ENCODE results near the gene SMKR1. TPM values are rescaled to one million over a fixed set of nuclear protein-coding genes. Genes with fewer than 3 reads are reported as not detected.
"Not testable (repeated sequence)": the region's sequence is repeated elsewhere in the genome, so short reads cannot be mapped to it uniquely, and the experiment has no call there.

SMKR1 gene
- total RNA-seq, 1 experiment from 2014 or later: 8.9 TPM

GRCh38 chr7:129471402-129471827, 30.9 kb upstream of the SMKR1 start:
- no peaks in the 10 kb centered on the region for H3K79me2 ChIP-seq (ENCODE audit: insufficient read depth, low read length)
- H3K9me2 ChIP-seq (ENCODE audit: insufficient read depth): no peaks in the 10 kb centered on the region
- no peaks in the 10 kb centered on the region for H4K20me1 ChIP-seq (ENCODE audit: insufficient read depth)
- no peak overlapping the region for H3K9ac ChIP-seq (ENCODE audit: low read length)
- TF ChIP-seq ZBTB33 (IDR thresholded peaks at IDR 0.05; ENCODE audit: extremely low read depth, insufficient replicate concordance, low read length): no peak
- no peak for TF ChIP-seq ZFX (IDR thresholded peaks at IDR 0.05)
- no peak for TF ChIP-seq RAD21 (IDR thresholded peaks at IDR 0.05; ENCODE audit: low read depth)
- no peak for TF ChIP-seq SP1 (IDR thresholded peaks at IDR 0.05; ENCODE audit: low read depth)
- no peak for TF ChIP-seq EGR1 (IDR thresholded peaks at IDR 0.05; ENCODE audit: low read depth)
- TF ChIP-seq EZH2phosphoT487 (IDR thresholded peaks at IDR 0.05; ENCODE audit: borderline replicate concordance): no peak
- TF ChIP-seq FOSL1 (IDR thresholded peaks at IDR 0.05; ENCODE audit: low read depth): peak; percentile 58
- TF ChIP-seq YY1 (IDR thresholded peaks at IDR 0.05; ENCODE audit: extremely low read depth, insufficient replicate concordance, low read depth, low read length): no peak
- no peak for TF ChIP-seq TCF7L2 (IDR thresholded peaks at IDR 0.05; ENCODE audit: borderline replicate concordance, extremely low read depth, insufficient read depth, insufficient read length)
- TF ChIP-seq CBX3 (IDR thresholded peaks at IDR 0.05; ENCODE audit: low read depth): no peak
- TF ChIP-seq POLR2A (IDR thresholded peaks at IDR 0.05; ENCODE audit: borderline replicate concordance, extremely low read depth, insufficient read depth, insufficient read length): no peak
- no peak for TF ChIP-seq CEBPB (IDR thresholded peaks at IDR 0.05; ENCODE audit: low read depth)
- no peak for TF ChIP-seq SIN3A (IDR thresholded peaks at IDR 0.05; ENCODE audit: low read depth)
- no peak for TF ChIP-seq POLR2AphosphoS5 (IDR thresholded peaks at IDR 0.05; ENCODE audit: low read depth, low read length)
- TF ChIP-seq ATF3 (IDR thresholded peaks at IDR 0.05): no peak
- 0 out of 2 replicates have a peak, but pooled peaks have one; percentile 22 for TF ChIP-seq JUND (IDR thresholded peaks at IDR 0.05)
- ChIA-PET CTCF (interaction anchor here (0.9 to 6.0 kb wide), 7 partner anchors 38 to 261 kb away, joined by 3 to 41 read pairs (median 11); no protein-coding TSS in a partner anchor), POLR2A (no interaction called here), RAD21 (ENCODE audit: low non-redundant PET in 1 of 2, low total read pairs in 2 of 2, uncharacterized antibody in 2 of 2, unreplicated experiment in 2 of 2) (interaction anchor here (0.5 to 1.6 kb wide), 3 partner anchors 104 to 967 kb away, joined by 3 to 8 read pairs (median 4); no protein-coding TSS in a partner anchor)
- intact Hi-C loops (cut with micrococcal nuclease): loop anchor here (5.0 to 10.0 kb wide), 2 partner anchors 69 to 543 kb away; no protein-coding TSS in a partner anchor
- BruUV-seq (replicated peaks): no TSS peak
- DNase-seq (ENCODE audit: low read depth, low spot score) (no peak), ATAC-seq (no peak; the same call in 1 of the 2 replicates)
- no peaks in the 10 kb centered on the region for H3K9me3 ChIP-seq (ENCODE audit: control insufficient read depth in 1 of 2, insufficient read depth in 1 of 2, low read depth in 1 of 2, low read length in 2 of 2)
- H3K36me3 ChIP-seq (ENCODE audit: control insufficient read depth in 1 of 2, insufficient read depth in 2 of 2, low read length in 2 of 2): 0 out of 4 replicates have a peak, but pooled peaks cover 0 to 3% of the 10 kb centered on the region in 2 experiments
- H3K4me1 ChIP-seq (ENCODE audit: control insufficient read depth in 1 of 2, insufficient read depth in 2 of 2, low read length in 2 of 2): peaks cover 0 to 9% of the 10 kb centered on the region in 2 experiments; a peak in 3 of 4 replicates
- no peak overlapping the region for H3K4me2 ChIP-seq (ENCODE audit: low read length)
- H3K4me3 ChIP-seq (replicated peaks in 1 of 2; ENCODE audit: low read depth in 1 of 2, low read length in 2 of 2): no peak overlapping the region
- H3K27me3 ChIP-seq (ENCODE audit: insufficient read depth, low read length): no peaks in the 10 kb centered on the region
- H3K27ac ChIP-seq (ENCODE audit: low read depth, low read length): no peak overlapping the region
- H2AFZ ChIP-seq (ENCODE audit: low read depth, low read length, poor library complexity, severe bottlenecking): no peak overlapping the region

GRCh38 chr7:129475931-129476330, 26.4 kb upstream of the SMKR1 start:
- H3K79me2 ChIP-seq (ENCODE audit: insufficient read depth, low read length); ATAC-seq; BruUV-seq (replicated peaks); H3K27me3 ChIP-seq (ENCODE audit: insufficient read depth, low read length); H3K9me3 ChIP-seq (ENCODE audit: control insufficient read depth in 1 of 2, insufficient read depth in 1 of 2, low read depth in 1 of 2, low read length in 2 of 2); H3K27ac ChIP-seq (ENCODE audit: low read depth, low read length); H3K36me3 ChIP-seq (ENCODE audit: control insufficient read depth in 1 of 2, insufficient read depth in 2 of 2, low read length in 2 of 2); H3K4me1 ChIP-seq (ENCODE audit: control insufficient read depth in 1 of 2, insufficient read depth in 2 of 2, low read length in 2 of 2); H4K20me1 ChIP-seq (ENCODE audit: insufficient read depth); CTCF ChIA-PET; POLR2A ChIA-PET; H3K9me2 ChIP-seq (ENCODE audit: insufficient read depth); RAD21 ChIA-PET (ENCODE audit: low non-redundant PET in 1 of 2, low total read pairs in 2 of 2, uncharacterized antibody in 2 of 2, unreplicated experiment in 2 of 2); DNase-seq (ENCODE audit: low read depth, low spot score); H3K4me3 ChIP-seq (replicated peaks in 1 of 2; ENCODE audit: low read depth in 1 of 2, low read length in 2 of 2); H3K4me2 ChIP-seq (ENCODE audit: low read length); H2AFZ ChIP-seq (ENCODE audit: low read depth, low read length, poor library complexity, severe bottlenecking); H3K9ac ChIP-seq (ENCODE audit: low read length): not testable (repeated sequence)
- intact Hi-C loops (cut with micrococcal nuclease): loop anchor here (10.0 kb wide), 1 partner anchor 539 kb away; no protein-coding TSS in a partner anchor

Measured in HCT116 (cell line).